HCT116 (cell line): ENCODE data around the gene LEPR.

Experiments used
- CTCF ChIP-seq, 3 experiments: fragments of 200-600 bp in 1 of 3; sonication (generic) in 1 of 3; IDR thresholded peaks in 2 of 3; conservative IDR thresholded peaks in 1 of 3; 2 replicates each; pipeline ENCODE4 v1.5.1; 2012 to 2017; ENCODE audit warnings: low read depth in 2 of 3, low read length in 2 of 3, antibody characterized with exemption in 1 of 3, borderline replicate concordance in 1 of 3, control low read depth in 1 of 3, mild to moderate bottlenecking in 1 of 3, mixed read lengths in 1 of 3, mixed run types in 1 of 3, moderate library complexity in 1 of 3; ENCODE audit not compliant: insufficient read depth in 1 of 3
- TF ChIP-seq, protein P1 (sequence below): IDR thresholded peaks from 2 replicates; pipeline ENCODE4 v1.6.1; 2012
- TF ChIP-seq, protein P2 (sequence below): IDR thresholded peaks from 2 replicates; pipeline ENCODE4 v1.6.1; 2012; ENCODE audit warnings: low read depth

- TF ChIP-seq CTCF (IDR thresholded peaks at IDR 0.05 in 2 of 3, conservative IDR thresholded peaks at IDR 0.05 in 1 of 3; ENCODE audit: borderline replicate concordance in 1 of 3, insufficient read depth in 1 of 3, low read depth in 2 of 3, low read length in 2 of 3) = no peak
- TF ChIP-seq, protein P1, sequence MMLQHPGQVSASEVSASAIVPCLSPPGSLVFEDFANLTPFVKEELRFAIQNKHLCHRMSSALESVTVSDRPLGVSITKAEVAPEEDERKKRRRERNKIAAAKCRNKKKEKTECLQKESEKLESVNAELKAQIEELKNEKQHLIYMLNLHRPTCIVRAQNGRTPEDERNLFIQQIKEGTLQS = no peak
- TF ChIP-seq, protein P2, sequence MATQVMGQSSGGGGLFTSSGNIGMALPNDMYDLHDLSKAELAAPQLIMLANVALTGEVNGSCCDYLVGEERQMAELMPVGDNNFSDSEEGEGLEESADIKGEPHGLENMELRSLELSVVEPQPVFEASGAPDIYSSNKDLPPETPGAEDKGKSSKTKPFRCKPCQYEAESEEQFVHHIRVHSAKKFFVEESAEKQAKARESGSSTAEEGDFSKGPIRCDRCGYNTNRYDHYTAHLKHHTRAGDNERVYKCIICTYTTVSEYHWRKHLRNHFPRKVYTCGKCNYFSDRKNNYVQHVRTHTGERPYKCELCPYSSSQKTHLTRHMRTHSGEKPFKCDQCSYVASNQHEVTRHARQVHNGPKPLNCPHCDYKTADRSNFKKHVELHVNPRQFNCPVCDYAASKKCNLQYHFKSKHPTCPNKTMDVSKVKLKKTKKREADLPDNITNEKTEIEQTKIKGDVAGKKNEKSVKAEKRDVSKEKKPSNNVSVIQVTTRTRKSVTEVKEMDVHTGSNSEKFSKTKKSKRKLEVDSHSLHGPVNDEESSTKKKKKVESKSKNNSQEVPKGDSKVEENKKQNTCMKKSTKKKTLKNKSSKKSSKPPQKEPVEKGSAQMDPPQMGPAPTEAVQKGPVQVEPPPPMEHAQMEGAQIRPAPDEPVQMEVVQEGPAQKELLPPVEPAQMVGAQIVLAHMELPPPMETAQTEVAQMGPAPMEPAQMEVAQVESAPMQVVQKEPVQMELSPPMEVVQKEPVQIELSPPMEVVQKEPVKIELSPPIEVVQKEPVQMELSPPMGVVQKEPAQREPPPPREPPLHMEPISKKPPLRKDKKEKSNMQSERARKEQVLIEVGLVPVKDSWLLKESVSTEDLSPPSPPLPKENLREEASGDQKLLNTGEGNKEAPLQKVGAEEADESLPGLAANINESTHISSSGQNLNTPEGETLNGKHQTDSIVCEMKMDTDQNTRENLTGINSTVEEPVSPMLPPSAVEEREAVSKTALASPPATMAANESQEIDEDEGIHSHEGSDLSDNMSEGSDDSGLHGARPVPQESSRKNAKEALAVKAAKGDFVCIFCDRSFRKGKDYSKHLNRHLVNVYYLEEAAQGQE = no peak
Observed at GRCh38 chr1:65409314-65409713, 11.2 kb upstream of the LEPR start.
